Urinary bladder (tissue), 4 donors: ENCODE results near the gene ERMARD. TPM values are rescaled to one million over a fixed set of nuclear protein-coding genes. Genes with fewer than 3 reads are reported as not detected.

Experiments used
- DNase-seq: peaks from one replicate; pipeline ENCODE4 v3.0.0-alpha.2; 2015; ENCODE audit errors: extremely low spot score
- H3K27ac ChIP-seq: one replicate; pipeline ENCODE4 v1.5.1; 2013; ENCODE audit warnings: low read depth, mild to moderate bottlenecking, moderate library complexity
- H3K36me3 ChIP-seq: one replicate; pipeline ENCODE4 v1.6.1; 2013; ENCODE audit warnings: mild to moderate bottlenecking, moderate library complexity; ENCODE audit not compliant: insufficient read depth
- H3K4me1 ChIP-seq: one replicate; pipeline ENCODE4 v1.6.1; 2013; ENCODE audit warnings: mild to moderate bottlenecking, moderate library complexity; ENCODE audit not compliant: insufficient read depth
- H3K4me3 ChIP-seq: one replicate; pipeline ENCODE4 v1.5.1; 2013; ENCODE audit warnings: low read depth, low read length
- WGBS: extraction: QIAGEN DNeasy Blood & Tissue Kit; methylation state at CpG from one replicate; pipeline ENCODE4 v1.1.7; 2013; 5-methylcytosine and 5-hydroxymethylcytosine counted together
- polyA plus RNA-seq: library from polyadenylated mRNA; stranded (reverse); fragments of 200-250 nt; gene quantifications from one replicate; pipeline ENCODE4 v1.2.3, GENCODE V29; 2013
- total RNA-seq: library from RNA; depleted of rRNA; stranded (reverse); fragments of >200 nt; gene quantifications from one replicate; pipeline ENCODE4 v1.2.3, GENCODE V29; 2014
- donor health status: healthy with polysubstance abuse.
- donor health status: healthy.

The ERMARD gene
- total and polyA plus RNA-seq, 2 donors = 19.7 to 34.9 TPM

DNA sequence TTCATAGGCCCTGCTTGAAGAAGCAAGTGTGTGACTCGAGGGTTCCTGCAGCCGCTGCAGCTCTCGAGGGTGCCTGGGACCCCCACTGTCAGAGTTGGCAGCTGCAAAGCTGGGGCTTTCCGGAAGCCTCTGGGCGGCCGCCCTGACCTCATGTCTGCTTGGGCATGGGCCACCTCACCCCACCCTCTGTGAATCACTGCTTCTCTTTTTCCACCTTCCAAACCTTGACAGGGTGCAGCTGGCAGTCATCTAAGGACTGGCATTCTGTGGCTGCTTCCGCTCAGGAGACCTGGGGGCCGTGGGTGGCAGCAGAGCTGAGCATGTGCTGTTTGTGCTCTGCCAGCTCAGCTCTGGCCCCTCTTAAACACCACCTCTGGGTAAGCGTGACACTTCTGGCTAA, 32.0 kb downstream of the ERMARD start:
- Histone ChIP-seq H3K27ac (no peak overlapping the region), H3K36me3 (no peaks in the 10 kb centered on the region)

DNA sequence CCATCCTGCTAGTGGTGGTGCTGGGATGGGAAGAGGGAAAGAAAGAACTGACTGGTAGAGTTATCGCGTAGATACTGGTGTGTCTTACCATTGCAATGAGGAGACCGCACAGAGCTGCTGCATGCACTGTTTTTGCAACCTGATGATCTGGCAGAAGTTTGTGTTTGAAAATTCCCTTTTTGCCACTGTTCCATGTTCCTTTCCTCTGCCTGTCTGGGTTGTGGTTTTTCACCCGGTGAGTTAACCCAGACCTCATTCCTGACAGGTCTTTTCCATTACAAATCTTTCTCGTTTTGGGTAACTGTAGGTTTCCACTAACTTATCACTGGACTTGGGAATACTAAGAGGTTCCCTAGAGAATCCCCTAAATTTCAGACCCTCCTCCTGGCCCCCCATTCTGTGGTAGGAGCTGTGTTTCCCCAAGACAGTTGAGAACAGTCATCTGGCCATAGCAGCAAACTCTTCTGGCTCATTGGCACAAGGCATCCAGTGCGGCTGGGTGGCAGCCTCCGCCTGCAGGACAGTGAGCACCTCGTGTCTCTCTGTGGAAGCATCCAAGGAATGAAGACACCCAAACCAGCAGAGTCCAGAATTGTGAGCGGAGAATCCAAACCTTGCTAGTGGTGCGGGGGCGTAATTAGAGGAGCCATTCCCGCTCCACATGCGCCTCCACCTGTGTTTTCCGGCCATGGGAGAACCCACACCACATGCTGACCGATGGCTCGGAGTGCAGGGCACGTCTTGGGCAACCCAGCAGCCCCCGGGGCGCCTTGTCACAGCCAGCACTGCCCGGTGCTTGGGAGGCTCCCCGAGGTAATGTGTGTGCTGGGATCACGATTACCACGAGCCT, 32.8 kb downstream of the ERMARD start:
- DNase-seq = no peak
- no peaks in the 10 kb centered on the region for H3K36me3 ChIP-seq
- no peak overlapping the region for H3K27ac ChIP-seq
- 91% methylated on average over 23 of the region's 23 CpGs for WGBS
- no peak overlapping the region for H3K4me3 ChIP-seq
- no peaks in the 10 kb centered on the region for H3K4me1 ChIP-seq

More for the DNA sequence above, 32.0 kb downstream of the ERMARD start:
- no peak for DNase-seq
- 76% methylated on average over 9 of the region's 9 CpGs for WGBS
- H3K4me1 ChIP-seq = no peaks in the 10 kb centered on the region
- H3K4me3 ChIP-seq = no peak overlapping the region

DNA sequence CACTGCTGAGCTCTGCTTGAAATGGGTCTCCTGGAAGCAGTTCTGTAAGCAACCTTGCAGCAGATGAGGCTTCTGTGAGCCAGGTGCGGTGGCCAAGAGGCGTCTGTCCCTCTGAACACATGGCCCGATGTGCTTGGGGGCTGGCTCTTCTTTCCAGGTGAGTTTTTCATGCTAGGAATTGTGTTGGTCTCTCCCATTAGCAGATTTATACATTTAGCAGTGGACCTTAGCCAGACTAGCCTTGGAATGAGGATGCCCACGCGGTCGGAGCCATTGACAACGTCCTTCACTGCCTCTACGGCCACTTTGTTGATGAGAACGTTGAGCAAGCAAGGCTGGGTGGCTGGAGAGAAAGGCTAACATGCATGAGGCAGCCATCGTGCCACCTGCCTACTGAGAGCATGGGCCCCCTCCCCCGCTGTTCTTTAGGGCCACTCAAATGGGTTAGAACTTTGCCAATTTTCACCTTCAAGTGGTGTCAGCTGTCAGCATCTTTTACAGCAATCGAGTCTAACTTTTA, 33.5 kb downstream of the ERMARD start:
- Histone ChIP-seq H3K4me1 (no peaks in the 10 kb centered on the region), H3K4me3 (no peak overlapping the region), H3K27ac (no peak overlapping the region), H3K36me3 (no peaks in the 10 kb centered on the region)
- no peak for DNase-seq
- WGBS = 84% methylated on average over 12 of the region's 12 CpGs

DNA sequence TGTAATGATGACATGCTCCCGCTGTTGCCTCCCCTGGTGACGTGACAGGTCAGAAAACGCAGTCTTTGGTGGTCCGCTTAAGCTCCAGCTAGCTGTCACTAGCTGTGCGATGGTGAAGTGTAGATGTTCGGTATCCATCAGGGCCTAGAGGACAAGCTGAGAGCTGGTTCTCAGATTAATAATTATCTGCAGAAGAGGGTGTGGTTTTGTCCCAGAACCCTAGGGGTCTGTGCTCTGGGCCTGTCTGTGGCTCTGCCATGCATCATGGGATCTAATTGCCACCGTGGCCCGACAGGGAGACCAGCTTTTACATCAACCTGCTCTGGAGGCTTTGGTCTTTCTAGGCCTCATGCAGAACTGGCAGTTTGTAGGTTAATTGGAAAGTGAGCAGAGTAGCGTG, 34.1 kb downstream of the ERMARD start:
- DNase-seq = no peak
- no peaks in the 10 kb centered on the region for H3K36me3 ChIP-seq
- H3K4me1 ChIP-seq = no peaks in the 10 kb centered on the region
- H3K4me3 ChIP-seq = no peak overlapping the region
- 91% methylated on average over 9 of the region's 9 CpGs for WGBS
- no peak overlapping the region for H3K27ac ChIP-seq

DNA sequence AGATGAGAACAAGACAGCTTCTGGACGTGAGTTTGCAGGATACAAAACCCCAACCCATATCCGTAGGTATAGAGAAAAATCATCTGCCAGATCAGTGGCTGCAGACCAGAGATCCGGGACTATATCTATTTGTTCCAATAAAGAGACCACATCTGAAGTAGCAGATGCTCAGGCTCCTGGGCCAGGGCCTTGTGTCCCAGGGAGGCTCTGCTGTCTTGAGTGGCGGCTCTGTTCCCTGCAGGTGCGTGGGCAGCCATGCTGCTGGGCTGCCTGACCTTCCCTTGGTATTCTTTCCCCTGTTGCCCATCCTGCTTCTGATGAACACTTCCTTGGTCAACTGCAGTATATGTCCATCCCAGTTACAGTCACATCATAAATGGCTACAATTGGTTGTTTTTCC, 34.9 kb downstream of the ERMARD start:
- 71% methylated on average over 5 of the region's 5 CpGs for WGBS
- DNase-seq = no peak
- no peak overlapping the region for H3K27ac ChIP-seq
- H3K4me1 ChIP-seq = no peaks in the 10 kb centered on the region
- no peaks in the 10 kb centered on the region for H3K36me3 ChIP-seq
- no peak overlapping the region for H3K4me3 ChIP-seq

DNA sequence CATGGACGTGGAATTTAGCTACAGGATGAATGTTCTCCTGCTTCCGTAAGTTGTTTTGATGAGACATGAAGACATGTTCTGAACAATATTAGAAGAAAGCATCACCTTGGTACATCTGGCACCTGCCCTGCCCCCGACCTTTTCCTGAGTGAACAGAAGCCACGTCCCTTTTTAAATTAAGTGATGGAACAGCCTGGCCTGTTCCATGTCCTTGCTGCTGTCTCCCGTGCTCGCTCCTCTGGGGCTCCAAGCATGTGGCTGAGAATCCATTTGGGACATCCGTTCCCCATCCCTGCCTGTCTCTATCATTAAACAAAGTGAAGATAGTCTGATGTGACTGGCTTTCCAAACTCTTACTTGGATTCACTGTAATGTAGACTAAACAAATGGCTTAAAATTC, 36.4 kb downstream of the ERMARD start:
- H3K36me3 ChIP-seq = no peaks in the 10 kb centered on the region
- 62% methylated on average over 7 of the region's 7 CpGs for WGBS
- no peak overlapping the region for H3K27ac ChIP-seq
- no peak for DNase-seq
- no peaks in the 10 kb centered on the region for H3K4me1 ChIP-seq
- H3K4me3 ChIP-seq = no peak overlapping the region

DNA sequence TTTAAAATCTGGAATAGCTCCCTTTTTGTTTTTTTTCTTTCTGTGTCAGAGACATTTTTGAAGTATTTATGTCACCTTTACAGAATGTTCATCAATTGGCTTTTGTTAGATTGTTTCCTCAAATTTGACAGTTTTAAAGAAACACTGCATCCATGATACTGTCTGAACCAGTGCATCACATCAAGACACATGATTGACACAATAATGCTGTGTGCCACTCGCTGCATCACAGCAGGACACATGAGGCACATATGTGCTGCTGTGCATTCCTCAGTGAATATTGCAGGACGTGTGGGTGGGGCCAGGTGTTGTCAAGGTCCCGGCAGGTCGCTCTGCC, 37.4 kb downstream of the ERMARD start:
- Histone ChIP-seq H3K36me3 (no peaks in the 10 kb centered on the region), H3K4me3 (no peak overlapping the region), H3K27ac (no peak overlapping the region), H3K4me1 (no peaks in the 10 kb centered on the region)
- no peak for DNase-seq
- WGBS = 80% methylated on average over 4 of the region's 4 CpGs

DNA sequence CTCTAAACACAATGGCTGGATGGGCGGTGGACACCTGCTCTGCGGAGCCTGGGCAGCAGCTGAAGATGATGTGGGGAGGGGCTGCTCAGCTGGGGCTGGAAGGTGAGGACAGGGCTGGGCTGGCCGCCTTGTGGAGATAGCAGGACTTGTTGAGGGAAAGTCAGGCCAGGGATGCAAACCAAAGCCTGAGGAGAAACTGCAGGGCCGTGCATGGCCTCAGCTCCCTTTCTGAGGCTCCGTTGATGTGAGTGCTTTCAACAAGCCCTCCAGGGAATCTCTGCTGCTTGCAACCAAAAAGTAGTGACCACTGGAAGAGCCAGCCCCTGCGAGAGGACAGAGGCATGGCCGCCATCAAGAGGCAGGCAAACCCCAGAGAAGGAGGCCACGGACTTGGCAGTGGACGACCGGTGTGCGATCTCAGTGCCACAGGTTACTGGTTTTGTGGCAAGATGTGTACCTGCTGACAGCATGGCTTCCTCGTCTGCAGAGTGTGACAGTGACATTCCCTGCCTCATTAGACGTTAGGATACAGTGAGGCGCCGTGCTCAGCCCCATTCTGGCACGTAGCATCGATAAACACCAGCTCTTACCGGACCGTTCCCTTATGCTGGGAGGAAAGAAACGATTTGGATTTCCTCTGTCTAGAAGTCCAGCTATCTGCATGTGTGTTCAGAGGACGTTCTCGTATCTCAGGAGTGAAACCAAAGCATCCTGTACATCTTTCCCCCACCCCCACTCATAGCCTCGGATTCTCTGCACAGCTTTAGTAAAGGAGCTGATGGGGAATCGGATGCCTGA, 37.9 kb downstream of the ERMARD start:
- no peaks in the 10 kb centered on the region for H3K36me3 ChIP-seq
- H3K4me1 ChIP-seq = no peaks in the 10 kb centered on the region
- no peak overlapping the region for H3K27ac ChIP-seq
- DNase-seq = no peak
- 67% methylated on average over 24 of the region's 24 CpGs for WGBS
- H3K4me3 ChIP-seq = peak overlapping the region; percentile 25

DNA sequence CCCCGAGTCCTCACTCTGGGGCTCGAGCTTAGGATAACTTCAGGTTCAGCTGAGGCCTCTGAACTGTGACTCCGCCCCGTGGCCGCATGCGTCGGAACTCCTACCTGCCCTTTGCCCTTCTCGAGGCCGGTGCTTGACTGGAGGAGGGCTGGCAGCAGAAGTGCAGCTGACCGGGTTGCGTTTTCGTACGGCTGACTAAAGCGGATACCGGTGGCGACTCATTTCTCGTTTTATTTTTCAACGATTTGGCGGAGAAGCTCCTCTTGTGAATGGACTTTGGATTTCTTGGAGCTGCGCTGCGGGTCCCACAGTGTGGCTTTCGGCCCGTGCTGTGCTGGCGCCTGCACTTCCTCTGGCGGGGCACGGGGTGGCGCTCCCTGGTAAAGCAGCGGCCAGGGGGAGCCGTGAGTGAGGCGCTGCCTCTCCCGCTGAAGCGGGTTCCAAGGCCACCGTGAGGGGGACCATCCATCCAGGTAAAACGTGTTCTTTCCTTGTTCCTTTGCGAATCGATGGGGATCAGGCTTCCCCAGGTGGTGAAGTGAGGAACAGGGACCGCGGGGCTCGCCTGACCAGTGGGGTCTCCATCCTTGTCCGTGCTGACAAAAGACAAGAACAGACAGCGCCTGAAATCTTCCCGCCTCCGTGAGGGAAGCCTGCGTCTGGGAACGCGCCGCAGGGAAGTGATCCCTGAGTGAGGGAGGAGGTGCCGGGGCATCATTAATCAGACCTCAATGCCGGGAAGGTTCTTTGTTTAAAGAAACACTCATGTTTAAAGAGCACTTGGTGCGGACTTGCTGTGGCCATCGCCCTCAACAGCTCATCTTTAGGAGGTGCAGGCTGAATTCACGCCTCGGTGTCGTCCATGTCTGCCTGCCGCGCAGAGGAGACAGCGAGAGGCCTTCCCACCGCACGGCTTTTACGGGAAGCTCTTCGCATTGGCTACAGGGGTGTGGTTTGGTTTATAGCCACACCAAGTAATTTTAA, 38.8 kb downstream of the ERMARD start:
- peak; percentile 63 for DNase-seq
- Histone ChIP-seq H3K4me3 (peak overlapping the region; percentile 25), H3K36me3 (no peaks in the 10 kb centered on the region), H3K27ac (peak overlapping the region; percentile 45), H3K4me1 (no peaks in the 10 kb centered on the region)
- WGBS = under 1% methylated on average over 61 of the region's 61 CpGs

DNA sequence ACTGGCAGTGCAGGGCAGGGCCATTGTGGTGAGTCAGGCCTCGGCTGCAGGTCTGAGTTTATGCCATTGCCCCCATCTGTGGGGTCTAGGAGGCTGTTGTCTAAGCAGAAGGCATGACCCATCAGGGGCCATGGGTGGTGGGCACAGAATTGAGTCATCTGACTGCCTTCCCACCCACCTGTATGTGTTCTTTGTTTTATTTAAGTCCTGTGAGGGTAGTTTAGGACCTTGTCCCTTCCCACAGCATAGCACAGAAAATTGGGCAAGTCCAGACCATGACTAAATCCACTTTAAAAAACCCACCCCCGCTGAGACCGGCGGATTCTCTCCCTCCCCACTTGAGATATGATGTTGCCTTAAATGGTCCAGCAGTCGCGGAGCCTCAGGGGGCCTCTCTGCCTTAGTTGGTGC, 40.3 kb downstream of the ERMARD start:
- H3K4me3 ChIP-seq = no peak overlapping the region
- DNase-seq = no peak
- no peak overlapping the region for H3K27ac ChIP-seq
- 63% methylated on average over 6 of the region's 6 CpGs for WGBS
- no peaks in the 10 kb centered on the region for H3K36me3 ChIP-seq
- no peaks in the 10 kb centered on the region for H3K4me1 ChIP-seq

DNA sequence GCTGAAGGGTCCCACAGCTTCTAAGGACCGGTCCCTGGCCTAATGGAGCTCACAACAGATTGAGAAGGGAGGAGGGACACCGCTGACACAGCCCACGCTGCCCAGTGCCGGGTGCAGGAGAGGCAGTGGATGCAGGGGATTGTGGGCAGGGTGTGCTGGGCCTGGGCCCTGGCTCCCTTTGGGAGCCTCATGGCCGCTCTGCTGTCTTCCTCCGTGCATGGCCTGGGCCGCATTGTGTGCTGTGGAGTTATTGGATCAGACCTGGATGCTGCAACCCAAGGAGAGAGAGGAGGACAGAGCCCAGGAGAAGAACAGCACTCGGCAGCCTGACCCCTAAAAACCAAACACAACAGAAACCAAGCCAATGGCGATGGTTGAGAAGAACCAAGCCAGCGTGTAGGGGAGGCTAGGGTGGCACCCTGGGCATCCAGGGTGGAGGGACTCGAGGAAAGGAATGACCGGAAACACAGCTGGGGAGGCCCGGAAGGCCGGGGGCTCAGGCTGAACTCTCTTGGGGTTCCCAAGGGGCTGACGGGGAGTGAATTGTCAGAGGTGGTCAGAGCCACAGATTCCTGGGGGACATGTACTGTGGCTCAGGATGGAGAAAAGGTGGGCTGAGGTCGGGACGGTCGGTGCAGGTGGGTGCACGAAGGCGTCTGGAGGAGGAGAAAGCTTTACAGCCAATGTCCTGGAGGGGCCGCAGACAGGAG, 41.0 kb downstream of the ERMARD start:
- no peak overlapping the region for H3K27ac ChIP-seq
- no peaks in the 10 kb centered on the region for H3K4me1 ChIP-seq
- DNase-seq = no peak
- H3K36me3 ChIP-seq = no peaks in the 10 kb centered on the region
- no peak overlapping the region for H3K4me3 ChIP-seq
- 91% methylated on average over 21 of the region's 21 CpGs for WGBS

DNA sequence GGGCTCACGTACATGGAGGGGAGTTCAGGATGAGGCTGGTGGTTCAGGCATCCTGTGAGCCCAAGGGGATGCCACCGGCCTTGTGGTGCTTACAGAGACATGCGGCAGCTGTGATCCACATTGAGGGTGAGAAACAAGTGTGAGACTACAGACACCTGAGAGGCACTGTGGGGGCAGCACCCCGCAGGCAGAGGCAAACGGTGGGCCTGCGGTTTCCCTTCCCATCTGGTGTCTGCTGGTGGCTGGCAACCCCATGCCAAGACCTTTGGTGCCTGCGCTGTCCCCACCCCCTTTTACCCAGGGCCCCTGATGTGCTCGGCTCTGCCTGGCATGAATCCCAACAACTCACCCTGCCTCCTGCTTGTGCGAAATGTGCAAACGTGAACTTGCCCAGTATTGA, 42.0 kb downstream of the ERMARD start:
- H3K27ac ChIP-seq = no peak overlapping the region
- no peak for DNase-seq
- no peaks in the 10 kb centered on the region for H3K4me1 ChIP-seq
- H3K36me3 ChIP-seq = no peaks in the 10 kb centered on the region
- 84% methylated on average over 10 of the region's 10 CpGs for WGBS
- H3K4me3 ChIP-seq = no peak overlapping the region
